SH-SY5Y (cell line): ENCODE results near the gene PRKG1.

ENCODE experiments used
- GATA2 ChIP-seq: IDR thresholded peaks from 2 replicates; pipeline ENCODE4 v1.6.1; 2011; ENCODE audit warnings: mild to moderate bottlenecking, low read depth, low read length
- GATA3 ChIP-seq: IDR thresholded peaks from 2 replicates; pipeline ENCODE4 v1.6.1; 2011; ENCODE audit warnings: low read depth, mild to moderate bottlenecking, low read length, moderate library complexity

DNA sequence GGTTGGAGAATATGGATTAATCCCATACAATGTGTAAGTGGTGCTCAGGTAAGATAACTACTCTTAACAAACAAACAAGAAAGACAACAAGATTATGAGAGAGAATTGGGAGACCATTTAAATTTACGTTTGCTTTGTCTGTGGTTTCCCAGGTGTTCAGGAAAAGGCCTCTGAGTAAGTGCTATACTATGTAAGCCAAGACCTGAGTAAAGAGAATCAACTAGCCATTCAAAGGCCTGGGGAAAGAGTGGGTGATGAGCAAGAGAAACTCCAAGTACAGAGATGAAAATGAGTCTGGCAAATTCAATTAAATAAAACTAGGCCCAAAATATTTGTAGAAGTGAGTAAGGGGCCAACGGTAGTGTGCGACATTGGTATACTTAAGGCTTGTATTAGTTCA is 615.2 kb downstream of the PRKG1 start:
- TF ChIP-seq GATA3, result no peak
- no peak for TF ChIP-seq GATA2
